ENCODE measurements around the gene TEDC1.

Gene TEDC1

GRCh38 chr14:105497671-105498429 is 6.8 kb downstream of the TEDC1 start:
- DNase-seq = no peak

GRCh38 chr14:105498430-105499255 is 7.6 kb downstream of the TEDC1 start:
- no peak for DNase-seq

- DNase-seq = no peak
These were observed 8.4 kb downstream of the TEDC1 start for GRCh38 chr14:105499256-105500035.

GRCh38 chr14:105500036-105500725 is 9.1 kb downstream of the TEDC1 start:
- DNase-seq = no peak

GRCh38 chr14:105500726-105501101 is 9.7 kb downstream of the TEDC1 start:
- DNase-seq = no peak

GRCh38 chr14:105501504-105502291 is 10.7 kb downstream of the TEDC1 start:
- DNase-seq = no peak

- no peak for DNase-seq
These were observed 11.6 kb downstream of the TEDC1 start for GRCh38 chr14:105502446-105503295.

- no peak for DNase-seq
These were observed 12.2 kb downstream of the TEDC1 start for GRCh38 chr14:105503296-105503640.

- no peak for DNase-seq
These were observed 13.1 kb downstream of the TEDC1 start for GRCh38 chr14:105503935-105504692.

GRCh38 chr14:105505101-105505500 is 14.1 kb downstream of the TEDC1 start:
- DNase-seq = no peak

- DNase-seq = no peak
These were observed 16.2 kb downstream of the TEDC1 start for GRCh38 chr14:105507247-105507646.

GRCh38 chr14:105508069-105508468 is 17.0 kb downstream of the TEDC1 start:
- no peak for DNase-seq

GRCh38 chr14:105508601-105509000 is 17.6 kb downstream of the TEDC1 start:
- DNase-seq = no peak

- no peak for DNase-seq
These were observed 26.1 kb downstream of the TEDC1 start for GRCh38 chr14:105517096-105517495.

- DNase-seq = no peak
These were observed 29.1 kb downstream of the TEDC1 start for GRCh38 chr14:105519946-105520698.

GRCh38 chr14:105525326-105525725 is 34.3 kb downstream of the TEDC1 start:
- DNase-seq = no peak

GRCh38 chr14:105525861-105526775 is 35.1 kb downstream of the TEDC1 start, which contains the start of gene TMEM121:
TMEM121 (plus strand) TSS chr14:105526583; CDS start chr14:105528835, 2,252 bp downstream.
- DNase-seq = no peak

GRCh38 chr14:105526776-105527380 is 35.8 kb downstream of the TEDC1 start:
- no peak for DNase-seq

All from cortex of kidney (tissue), 1 donor.